GM12878 (cell line): ENCODE measurements around the gene VWA8. TPM values are rescaled to one million over a fixed set of nuclear protein-coding genes. Genes with fewer than 3 reads are reported as not detected.

ENCODE experiments used
- ATAC-seq: fragments of 200-7000 bp; cut with Tn5 transposase; 3 replicates; pipeline ENCODE4 v1.9.1; 2020; ENCODE audit warnings: mild to moderate bottlenecking, moderate library complexity
- BruUV-seq: library from RNA; stranded (reverse); fragments of 400-500 nt; replicated peaks from 2 replicates; lab custom pipeline; 2021; lab: Mats Ljungman, UMichigan
- CTCF ChIA-PET: fragments of 300-600 bp; sonication (Branson Sonifier 250); formaldehyde crosslinking; extraction: SDS; loops from one replicate; lab custom pipeline; 2021; ENCODE audit warnings: inconsistent platforms; lab: Yijun Ruan, JAX
- POLR2A ChIA-PET: fragments of 350-600 bp; formaldehyde crosslinking; extraction: SDS; loops from one replicate; lab custom pipeline; 2021; ENCODE audit warnings: inconsistent platforms; lab: Charles Lee
- RAD21 ChIA-PET: fragments of 300-600 bp; sonication (Branson Sonifier 250); formaldehyde crosslinking; loops from one replicate; lab custom pipeline; 2023; ENCODE audit warnings: antibody characterized with exemption; ENCODE audit not compliant: unreplicated experiment; lab: Charles Lee
- SMC1A ChIA-PET: fragments of 300-600 bp; sonication (Branson Sonifier 250); formaldehyde crosslinking; loops from one replicate; lab custom pipeline; 2023; ENCODE audit not compliant: unreplicated experiment, uncharacterized antibody; lab: Charles Lee
- DNase-seq: peaks from one replicate; pipeline ENCODE4 v3.0.0-alpha.2; 2011; ENCODE audit warnings: low read depth, low spot score
- FAIRE-seq: peaks from 3 replicates; lab custom pipeline; 2011; peaks lifted over from hg19 to GRCh38; lab: Jason Lieb, UNC
- H2AFZ ChIP-seq: 2 replicates; pipeline ENCODE4 v1.6.0; 2011; ENCODE audit warnings: low read depth, low read length, control low read depth; ENCODE audit not compliant: control insufficient read depth
- H3K27ac ChIP-seq: 2 replicates; pipeline ENCODE4 v1.5.1; 2011; ENCODE audit warnings: control low read depth; ENCODE audit not compliant: control insufficient read depth, insufficient read depth
- H3K27me3 ChIP-seq, 2 experiments: replicated peaks in 1 of 2; 2 replicates each; pipeline versions ENCODE4 v1.6.0 to v1.6.1; 2011; ENCODE audit warnings: low read length in 1 of 2; ENCODE audit not compliant: control insufficient read depth in 2 of 2, insufficient read depth in 2 of 2
- H3K36me3 ChIP-seq, 2 experiments: 2 replicates each; pipeline ENCODE4 v1.5.1; 2011; ENCODE audit warnings: low read length in 1 of 2; ENCODE audit not compliant: control insufficient read depth in 2 of 2, insufficient read depth in 2 of 2
- H3K4me1 ChIP-seq: 2 replicates; pipeline ENCODE4 v1.6.1; 2011; ENCODE audit warnings: mild to moderate bottlenecking, low read length, moderate library complexity, mixed read lengths; ENCODE audit not compliant: control insufficient read depth, insufficient read depth
- H3K4me2 ChIP-seq: 2 replicates; pipeline ENCODE4 v1.6.0; 2011; ENCODE audit warnings: control low read depth; ENCODE audit not compliant: control insufficient read depth, insufficient read depth
- H3K4me3 ChIP-seq: fragments of 200-600 bp; sonication (generic); 2 replicates; pipeline ENCODE4 v1.5.1; 2016
- H3K79me2 ChIP-seq: 2 replicates; pipeline ENCODE4 v1.6.0; 2011; ENCODE audit warnings: low read length; ENCODE audit not compliant: control insufficient read depth, insufficient read depth
- H3K9ac ChIP-seq: 2 replicates; pipeline ENCODE4 v1.8.0; 2011; ENCODE audit warnings: low read length, control low read depth, mixed read lengths; ENCODE audit not compliant: control insufficient read depth, insufficient read depth
- H3K9me3 ChIP-seq: replicated peaks from 3 replicates; pipeline ENCODE4 v1.5.1; 2011; ENCODE audit warnings: mild to moderate bottlenecking, low read length; ENCODE audit not compliant: control insufficient read depth, insufficient read depth
- H4K20me1 ChIP-seq: 2 replicates; pipeline ENCODE4 v1.6.0; 2011; ENCODE audit not compliant: control insufficient read depth, insufficient read depth
- ASH2L ChIP-seq: fragments of 300-600, 200-600 bp; sonication (generic); IDR thresholded peaks from 2 replicates; pipeline ENCODE4 v1.6.1; 2017; ENCODE audit warnings: low read depth, mild to moderate bottlenecking, borderline replicate concordance
- CEBPZ ChIP-seq: fragments of 150-350 bp; IDR thresholded peaks from 2 replicates; pipeline ENCODE4 v1.6.1; 2016; ENCODE audit warnings: low read depth, low read length
- ESRRA ChIP-seq: IDR thresholded peaks from 2 replicates; pipeline ENCODE4 v1.6.1; 2012; ENCODE audit warnings: mild to moderate bottlenecking, low read length, improper control_type of control experiment
- HCFC1 ChIP-seq: fragments of 150-350 bp; IDR thresholded peaks from 2 replicates; pipeline ENCODE4 v1.6.1; 2014; ENCODE audit warnings: low read length
- HSF1 ChIP-seq: fragments of 150-350 bp; IDR thresholded peaks from 2 replicates; pipeline ENCODE4 v1.6.1; 2014; ENCODE audit warnings: mild to moderate bottlenecking, low read depth, low read length
- RBBP5 ChIP-seq: fragments of 200-600 bp; sonication (generic); conservative IDR thresholded peaks from 2 replicates; pipeline ENCODE4 v1.6.1; 2016
- STAT1 ChIP-seq: fragments of 450-650 bp; conservative IDR thresholded peaks from 2 replicates; pipeline ENCODE4 v1.6.1; 2014; ENCODE audit warnings: antibody characterized with exemption, mild to moderate bottlenecking
- ZBTB33 ChIP-seq: fragments of 450-650 bp; IDR thresholded peaks from 2 replicates; pipeline ENCODE4 v1.6.1; 2017; ENCODE audit warnings: mild to moderate bottlenecking
- WGBS: methylation state at CpG from one replicate; pipeline ENCODE4 v1.1.6; 2016; ENCODE audit warnings: low lambda C conversion rate; ENCODE audit not compliant: insufficient replicate concordance, insufficient coverage; ENCODE audit errors: missing lambda C conversion rate; 5-methylcytosine and 5-hydroxymethylcytosine counted together
- in situ Hi-C: fragments of 300-500 bp; cut with MboI; formaldehyde crosslinking; loops from 9 replicates; pipeline ENCODE4 v1.14.3; 2018; ENCODE audit warnings: mixed read lengths
- intact Hi-C: fragments of 100-400 bp; cut with micrococcal nuclease; formaldehyde crosslinking; loops from one replicate; pipeline ENCODE4 v1.14.2; 2022; ENCODE audit not compliant: unreplicated experiment
- polyA plus RNA-seq, 11 experiments: library from polyadenylated mRNA; depleted of rRNA in 4 of 11; unstranded in 6 of 11; stranded (reverse) in 5 of 11; fragments of >200 nt; fragmentation: Nextera tagmentation in 4 of 11; fragmentation: Illumina TruSeq in 1 of 11; extraction: Ambion mirVana in 4 of 11; extraction: Trizol in 1 of 11; gene quantifications; 1 replicate in 1 of 11; 2 replicates in 10 of 11; pipeline versions ENCODE4 v1.2.1 to v1.2.3, GENCODE V29; 2011 to 2016; ENCODE audit warnings: inconsistent platforms in 2 of 11, missing spikeins in 2 of 11, low read depth in 1 of 11
- total RNA-seq, 4 experiments: library from RNA; depleted of rRNA in 3 of 4; stranded (reverse); fragments of >200 nt in 3 of 4; fragmentation: Illumina TruSeq in 1 of 4; extraction: Trizol in 1 of 4; gene quantifications; 2 replicates each; pipeline versions ENCODE4 v1.2.1 to v1.2.3, GENCODE V29; 2013 to 2021

Gene VWA8
- total and polyA plus RNA-seq, 10 of the 15 experiments (the other 5 are each of a cell fraction or from before 2014, with no cell fraction given) = 3.0 to 21.8 (median 13.5) TPM

- in situ Hi-C loops = no loop called here
- no peak overlapping the region for H3K4me3 ChIP-seq
- H3K9me3 ChIP-seq = no peaks in the 10 kb centered on the region
- H4K20me1 ChIP-seq = no peaks in the 10 kb centered on the region
- ChIA-PET SMC1A (interaction anchor here (0.9 to 2.1 kb wide), 3 partner anchors 12 to 102 kb away, joined by 3 to 6 read pairs (median 3); no protein-coding TSS in a partner anchor), POLR2A (no interaction called here)
- H2AFZ ChIP-seq = no peak overlapping the region
- H3K36me3 ChIP-seq = 0 out of 4 replicates have a peak, but pooled peaks cover 0 to 5% of the 10 kb centered on the region in 2 experiments
- no peaks in the 10 kb centered on the region for H3K79me2 ChIP-seq
- DNase-seq = no peak
- TF ChIP-seq STAT1 = no peak
- TF ChIP-seq RBBP5 = no peak
- TF ChIP-seq HCFC1 = no peak
- TF ChIP-seq ZBTB33 = no peak
- TF ChIP-seq CEBPZ = no peak
- TF ChIP-seq ESRRA = no peak
- no peak for TF ChIP-seq ASH2L
- TF ChIP-seq HSF1 = no peak
- TF ChIP-seq, all 136 proteins: peak for 0
- intact Hi-C loops = no loop called here
- FAIRE-seq (no peak), ATAC-seq (no peak)
- ChIA-PET RAD21 (no interaction called here), CTCF (interaction anchor here (0.6 to 1.7 kb wide), 2 partner anchors 9 to 1452 kb away, joined by 3 to 4 read pairs; no protein-coding TSS in a partner anchor)
- no peaks in the 10 kb centered on the region for H3K27me3 ChIP-seq
- H3K4me2 ChIP-seq = no peak overlapping the region
- no TSS peak for BruUV-seq
- H3K27ac ChIP-seq = no peak overlapping the region
- WGBS = 61% methylated on average over 2 of the region's 2 CpGs
- no peak overlapping the region for H3K9ac ChIP-seq
- no peaks in the 10 kb centered on the region for H3K4me1 ChIP-seq
Measured at GRCh38 chr13:41821238-41821594, 139.7 kb downstream of the VWA8 start.
